Sciatic nerve (tissue), 2 donors: Measurements from ENCODE around the gene MSH2. TPM values are rescaled to one million over a fixed set of nuclear protein-coding genes. Genes with fewer than 3 reads are reported as not detected.
"Not testable (repeated sequence)": the region's sequence is repeated elsewhere in the genome, so short reads cannot be mapped to it uniquely, and the experiment has no call there.

Experiments used
- ATAC-seq: fragments of 200-7000 bp; cut with Tn5 transposase; one replicate; pipeline ENCODE4 v1.9.1; 2020; ENCODE audit warnings: mild to moderate bottlenecking, moderate library complexity
- DNase-seq: peaks from one replicate; pipeline ENCODE4 v3.0.0-alpha.2; 2020; ENCODE audit warnings: low spot score
- intact Hi-C: fragments of 100-400 bp; cut with DNase I; formaldehyde crosslinking; loops from one replicate; pipeline ENCODE4 v1.14.2; 2022
- total RNA-seq: library from RNA; stranded (reverse); fragmentation: NEBNext Ultra II Directional; extraction: Animal tissue kit (Norgen Biotek cat#: 25700); gene quantifications from one replicate; pipeline ENCODE4 v1.2.1, GENCODE V29; 2021
- donor health status: DM: no; HTN: no; CAD: no.
- donor health status: DM: no; HTN: no; CAD: no.

The MSH2 gene
- total RNA-seq, 1 donor from 2014 or later, result 25.1 TPM

GRCh38 chr2:47501374-47502200 lies 98.6 kb downstream of the MSH2 start:
- ATAC-seq, result no peak
- no peak for DNase-seq
- intact Hi-C loops, result no loop called here

- ATAC-seq, intact Hi-C loops, DNase-seq: not testable (repeated sequence)
Observed at GRCh38 chr2:47502498-47502897, 99.5 kb downstream of the MSH2 start.

GRCh38 chr2:47503481-47504070 lies 100.6 kb downstream of the MSH2 start:
- intact Hi-C loops, result no loop called here
- ATAC-seq (no peak), DNase-seq (no peak)

- DNase-seq (no peak), ATAC-seq (no peak)
- intact Hi-C loops, result no loop called here
Observed at GRCh38 chr2:47504174-47504810, 101.3 kb downstream of the MSH2 start.

GRCh38 chr2:47506024-47506423 lies 103.1 kb downstream of the MSH2 start:
- DNase-seq (no peak), ATAC-seq (no peak)
- intact Hi-C loops, result no loop called here

- DNase-seq (no peak), ATAC-seq (no peak)
- intact Hi-C loops, result no loop called here
Observed at GRCh38 chr2:47506436-47506835, 103.5 kb downstream of the MSH2 start.

GRCh38 chr2:47508080-47508479 lies 105.1 kb downstream of the MSH2 start:
- ATAC-seq (no peak), DNase-seq (no peak)
- intact Hi-C loops, result no loop called here

- intact Hi-C loops, result no loop called here
- no peak for ATAC-seq
Observed at GRCh38 chr2:47508641-47509040, 105.7 kb downstream of the MSH2 start.

GRCh38 chr2:47509250-47509649 lies 106.3 kb downstream of the MSH2 start:
- ATAC-seq, result no peak
- DNase-seq, result no peak
- intact Hi-C loops, result no loop called here

More at GRCh38 chr2:47508641-47509040, 105.7 kb downstream of the MSH2 start:
- no peak for DNase-seq

GRCh38 chr2:47509821-47510385 lies 106.9 kb downstream of the MSH2 start:
- DNase-seq (no peak), ATAC-seq (no peak)
- intact Hi-C loops, result no loop called here

GRCh38 chr2:47510745-47511144 lies 107.8 kb downstream of the MSH2 start:
- no peak for DNase-seq
- ATAC-seq, result no peak
- intact Hi-C loops, result no loop called here

- intact Hi-C loops, result no loop called here
- DNase-seq, result no peak
- no peak for ATAC-seq
Observed at GRCh38 chr2:47512581-47513083, 109.7 kb downstream of the MSH2 start.

- ATAC-seq, result peak; percentile 47
- intact Hi-C loops, result loop anchor here (2.0 kb wide), 1 partner anchor 21 kb away; no protein-coding TSS in a partner anchor
- DNase-seq, result no peak
Observed at GRCh38 chr2:47513981-47514520, 111.1 kb downstream of the MSH2 start.

- no peak for DNase-seq
- ATAC-seq, result no peak
- intact Hi-C loops, result no loop called here
Observed at GRCh38 chr2:47516360-47517104, 113.6 kb downstream of the MSH2 start.

- no peak for ATAC-seq
- intact Hi-C loops, result no loop called here
- no peak for DNase-seq
Observed at GRCh38 chr2:47518497-47519146, 115.7 kb downstream of the MSH2 start.

- DNase-seq (no peak), ATAC-seq (no peak)
- intact Hi-C loops, result no loop called here
Observed at GRCh38 chr2:47519147-47519537, 116.2 kb downstream of the MSH2 start.

- no peak for ATAC-seq
- intact Hi-C loops, result no loop called here
- DNase-seq, result no peak
Observed at GRCh38 chr2:47519604-47520301, 116.8 kb downstream of the MSH2 start.

GRCh38 chr2:47520302-47520630 lies 117.3 kb downstream of the MSH2 start:
- intact Hi-C loops, result no loop called here
- DNase-seq (no peak), ATAC-seq (no peak)
